HL-60 (cell line): Measurements from ENCODE around the gene SLC24A3.

Experiments
- DNase-seq, 2 experiments: peaks; one replicate each; pipeline ENCODE4 v3.0.0-alpha.2; 2010 to 2020; ENCODE audit warnings: low read depth in 1 of 2, low spot score in 1 of 2
- H3K27ac ChIP-seq: fragments of 250-450 bp; sonication (Bioruptor Pico); replicated peaks from 2 replicates; pipeline ENCODE4 v1.5.1; 2020; ENCODE audit warnings: mild to moderate bottlenecking, moderate library complexity
- H3K27me3 ChIP-seq: fragments of 250-450 bp; sonication (Bioruptor Pico); 2 replicates; pipeline ENCODE4 v1.5.1; 2021; ENCODE audit warnings: mild to moderate bottlenecking, moderate library complexity; ENCODE audit not compliant: insufficient read depth, poor library complexity, severe bottlenecking
- H3K4me3 ChIP-seq: replicated peaks from 2 replicates; pipeline ENCODE4 v1.5.1; 2011; ENCODE audit warnings: mild to moderate bottlenecking, control low read depth, low read length; ENCODE audit not compliant: insufficient read depth
- CTCF ChIP-seq: IDR thresholded peaks from one replicate; pipeline ENCODE4 v1.5.1; 2011; ENCODE audit warnings: low read length, control low read depth, inconsistent platforms; ENCODE audit not compliant: insufficient read depth
- GABPA ChIP-seq: IDR thresholded peaks from 2 replicates; pipeline ENCODE4 v1.6.1; 2012; ENCODE audit warnings: low read depth
- POLR2AphosphoS5 ChIP-seq: IDR thresholded peaks from 2 replicates; pipeline ENCODE4 v1.6.1; 2012; ENCODE audit warnings: low read depth
- SPI1 ChIP-seq: IDR thresholded peaks from 2 replicates; pipeline ENCODE4 v1.6.1; 2012; ENCODE audit warnings: low read depth, mild to moderate bottlenecking, borderline replicate concordance
- TF ChIP-seq, protein P1 (sequence below): IDR thresholded peaks from 2 replicates; pipeline ENCODE4 v1.6.1; 2012; ENCODE audit warnings: low read depth; ENCODE audit not compliant: insufficient replicate concordance

Gene SLC24A3

DNA sequence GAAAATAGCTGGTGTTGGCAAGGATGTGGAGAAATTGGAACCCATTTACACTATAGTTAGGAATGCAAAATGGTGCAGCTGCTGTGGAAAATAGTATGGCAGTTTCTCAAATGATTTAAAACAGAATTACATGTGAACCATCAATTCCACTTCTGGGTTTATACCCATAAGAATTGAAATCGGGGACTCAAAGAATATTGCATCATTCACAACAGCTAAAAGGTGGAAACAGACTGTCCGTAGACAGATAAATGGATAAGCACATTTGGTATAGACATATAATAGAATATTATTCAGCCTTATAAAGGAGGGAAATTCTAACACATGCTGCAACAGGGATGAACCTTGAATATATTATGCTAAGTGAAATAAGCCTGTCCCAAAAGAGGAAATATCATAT is 355.7 kb downstream of the SLC24A3 start:
- Histone ChIP-seq H3K27ac (no peak overlapping the region), H3K4me3 (no peak overlapping the region), H3K27me3 (no peaks in the 10 kb centered on the region)
- TF ChIP-seq, protein P1, sequence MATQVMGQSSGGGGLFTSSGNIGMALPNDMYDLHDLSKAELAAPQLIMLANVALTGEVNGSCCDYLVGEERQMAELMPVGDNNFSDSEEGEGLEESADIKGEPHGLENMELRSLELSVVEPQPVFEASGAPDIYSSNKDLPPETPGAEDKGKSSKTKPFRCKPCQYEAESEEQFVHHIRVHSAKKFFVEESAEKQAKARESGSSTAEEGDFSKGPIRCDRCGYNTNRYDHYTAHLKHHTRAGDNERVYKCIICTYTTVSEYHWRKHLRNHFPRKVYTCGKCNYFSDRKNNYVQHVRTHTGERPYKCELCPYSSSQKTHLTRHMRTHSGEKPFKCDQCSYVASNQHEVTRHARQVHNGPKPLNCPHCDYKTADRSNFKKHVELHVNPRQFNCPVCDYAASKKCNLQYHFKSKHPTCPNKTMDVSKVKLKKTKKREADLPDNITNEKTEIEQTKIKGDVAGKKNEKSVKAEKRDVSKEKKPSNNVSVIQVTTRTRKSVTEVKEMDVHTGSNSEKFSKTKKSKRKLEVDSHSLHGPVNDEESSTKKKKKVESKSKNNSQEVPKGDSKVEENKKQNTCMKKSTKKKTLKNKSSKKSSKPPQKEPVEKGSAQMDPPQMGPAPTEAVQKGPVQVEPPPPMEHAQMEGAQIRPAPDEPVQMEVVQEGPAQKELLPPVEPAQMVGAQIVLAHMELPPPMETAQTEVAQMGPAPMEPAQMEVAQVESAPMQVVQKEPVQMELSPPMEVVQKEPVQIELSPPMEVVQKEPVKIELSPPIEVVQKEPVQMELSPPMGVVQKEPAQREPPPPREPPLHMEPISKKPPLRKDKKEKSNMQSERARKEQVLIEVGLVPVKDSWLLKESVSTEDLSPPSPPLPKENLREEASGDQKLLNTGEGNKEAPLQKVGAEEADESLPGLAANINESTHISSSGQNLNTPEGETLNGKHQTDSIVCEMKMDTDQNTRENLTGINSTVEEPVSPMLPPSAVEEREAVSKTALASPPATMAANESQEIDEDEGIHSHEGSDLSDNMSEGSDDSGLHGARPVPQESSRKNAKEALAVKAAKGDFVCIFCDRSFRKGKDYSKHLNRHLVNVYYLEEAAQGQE, result no peak
- no peak for TF ChIP-seq POLR2AphosphoS5
- no peak for TF ChIP-seq GABPA
- no peak for TF ChIP-seq CTCF
- TF ChIP-seq SPI1, result no peak
- no peak for DNase-seq

DNA sequence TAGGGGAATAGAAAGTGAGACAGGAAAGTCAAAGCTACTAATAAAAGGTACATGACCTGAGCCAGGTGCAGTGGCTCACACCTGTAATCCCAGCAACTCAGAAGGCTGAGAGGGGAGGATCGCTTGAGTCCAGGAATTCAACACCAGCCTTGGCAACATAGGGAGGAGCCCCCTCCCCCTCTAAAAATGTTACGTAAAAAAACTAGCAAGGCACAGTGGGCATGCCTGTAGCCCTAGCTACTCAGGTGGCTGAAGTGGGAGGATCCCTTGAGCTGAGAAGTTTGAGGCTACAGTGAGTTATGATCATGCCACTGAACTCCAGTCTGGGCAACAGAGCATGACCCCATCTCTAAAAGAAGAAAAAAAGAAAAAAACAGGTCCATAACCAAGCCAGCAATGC is 359.6 kb downstream of the SLC24A3 start:
- DNase-seq, result no peak
- Histone ChIP-seq H3K27me3 (no peaks in the 10 kb centered on the region), H3K27ac (no peak overlapping the region), H3K4me3 (no peak overlapping the region)
- TF ChIP-seq CTCF (no peak), POLR2AphosphoS5 (no peak), GABPA (no peak), SPI1 (no peak)
- TF ChIP-seq, protein P1, result no peak

DNA sequence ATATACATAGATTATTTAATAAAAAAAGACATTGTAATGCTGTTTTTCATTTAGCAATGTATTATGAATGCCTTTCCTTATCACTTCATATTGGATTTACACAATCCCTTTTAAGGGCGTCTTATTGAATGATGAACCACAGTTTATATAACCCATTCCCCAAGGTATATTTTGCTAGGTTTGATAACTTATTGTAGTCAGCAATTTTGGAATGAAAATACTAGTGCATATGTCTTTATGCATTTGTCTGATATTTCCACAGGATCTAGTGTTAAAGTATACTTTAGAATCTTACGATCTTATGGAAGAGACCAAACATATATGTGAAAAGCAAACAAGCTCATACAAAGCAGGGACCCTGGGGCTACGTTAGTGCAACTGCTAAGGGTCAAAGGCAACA is 365.2 kb downstream of the SLC24A3 start:
- no peak for TF ChIP-seq CTCF
- TF ChIP-seq, protein P1, result no peak
- no peak for TF ChIP-seq SPI1
- TF ChIP-seq POLR2AphosphoS5, result no peak
- TF ChIP-seq GABPA, result no peak
- no peak for DNase-seq

More for the DNA sequence above, 365.2 kb downstream of the SLC24A3 start:
- Histone ChIP-seq H3K27ac (no peak overlapping the region), H3K27me3 (no peaks in the 10 kb centered on the region), H3K4me3 (no peak overlapping the region)
